PC-9 (cell line): ENCODE data around the gene RIPOR2. TPM values are rescaled to one million over a fixed set of nuclear protein-coding genes. Genes with fewer than 3 reads are reported as not detected.

Source experiments
- Bru-seq: library from RNA; stranded (reverse); fragments of 400-500 nt; gene quantifications from one replicate; lab custom pipeline; 2021; lab: Mats Ljungman, UMichigan
- BruChase-seq, 2 experiments: library from RNA; stranded (reverse); fragments of 400-500 nt; gene quantifications; one replicate each; lab custom pipeline; 2021; lab: Mats Ljungman, UMichigan
- BruUV-seq: library from RNA; stranded (reverse); fragments of 400-500 nt; replicated peaks from 2 replicates; lab custom pipeline; 2021; lab: Mats Ljungman, UMichigan
- CTCF ChIA-PET: fragments of 300-600 bp; sonication (Branson Sonifier 250); formaldehyde crosslinking; loops from one replicate; lab custom pipeline; 2022; ENCODE audit warnings: antibody characterized with exemption; lab: Charles Lee
- POLR2A ChIA-PET: fragments of 300-600 bp; sonication (Branson Sonifier 250); formaldehyde crosslinking; loops from one replicate; lab custom pipeline; 2022; ENCODE audit warnings: antibody characterized with exemption; ENCODE audit not compliant: unreplicated experiment; lab: Charles Lee
- DNase-seq, 2 experiments: peaks; one replicate each; pipeline versions ENCODE4 v3.0.0 to v3.0.0-alpha.2; 2015 to 2022; ENCODE audit warnings: mixed read lengths in 1 of 2
- H2AFZ ChIP-seq: fragments of 200-600 bp; sonication (generic); 2 replicates; pipeline ENCODE4 v1.8.1; 2017; ENCODE audit warnings: antibody characterized with exemption
- H3F3A ChIP-seq: fragments of 200-600 bp; sonication (generic); 2 replicates; pipeline ENCODE4 v1.8.1; 2017; ENCODE audit warnings: antibody characterized with exemption, mild to moderate bottlenecking, low read depth; ENCODE audit not compliant: insufficient read depth
- H3K27ac ChIP-seq: fragments of 200-600 bp; sonication (generic); 2 replicates; pipeline ENCODE4 v1.6.1; 2016; ENCODE audit warnings: mixed run types
- H3K27me3 ChIP-seq: fragments of 200-600 bp; sonication (generic); 2 replicates; pipeline ENCODE4 v1.6.1; 2016; ENCODE audit warnings: low read depth, mixed run types; ENCODE audit not compliant: insufficient read depth
- H3K36me3 ChIP-seq: fragments of 200-600 bp; sonication (generic); 2 replicates; pipeline ENCODE4 v1.6.1; 2016; ENCODE audit warnings: low read depth, mixed run types
- H3K4me1 ChIP-seq: fragments of 200-600 bp; sonication (generic); replicated peaks from 2 replicates; pipeline ENCODE4 v1.6.1; 2016; ENCODE audit warnings: mixed run types; ENCODE audit not compliant: insufficient read depth
- H3K4me2 ChIP-seq: fragments of 200-600 bp; sonication (generic); 2 replicates; pipeline ENCODE4 v1.6.1; 2017; ENCODE audit warnings: mixed run types
- H3K4me3 ChIP-seq: fragments of 200-600 bp; sonication (generic); 2 replicates; pipeline ENCODE4 v1.6.1; 2016; ENCODE audit warnings: mixed run types
- H3K79me2 ChIP-seq: fragments of 200-600 bp; sonication (generic); 2 replicates; pipeline ENCODE4 v1.6.1; 2017; ENCODE audit warnings: low read depth, mixed run types
- H3K9me2 ChIP-seq: fragments of 200-600 bp; sonication (generic); 2 replicates; pipeline ENCODE4 v1.8.1; 2017; ENCODE audit warnings: mild to moderate bottlenecking; ENCODE audit not compliant: insufficient read depth
- H3K9me3 ChIP-seq: fragments of 200-600 bp; sonication (generic); 2 replicates; pipeline ENCODE4 v1.8.1; 2016; ENCODE audit warnings: low read depth; ENCODE audit not compliant: insufficient read depth
- H4K20me1 ChIP-seq: fragments of 200-600 bp; sonication (generic); 2 replicates; pipeline ENCODE4 v1.8.1; 2017; ENCODE audit not compliant: insufficient read depth
- CTCF ChIP-seq: fragments of 200-600 bp; sonication (generic); conservative IDR thresholded peaks from 2 replicates; pipeline ENCODE4 v1.6.1; 2017; ENCODE audit warnings: mixed run types, antibody characterized with exemption, mild to moderate bottlenecking, moderate library complexity
- EZH2 ChIP-seq: fragments of 200-600 bp; sonication (generic); IDR thresholded peaks from 2 replicates; pipeline ENCODE4 v1.8.0; 2017; ENCODE audit warnings: antibody characterized with exemption, low read depth
- intact Hi-C: fragments of 100-400 bp; cut with micrococcal nuclease; formaldehyde crosslinking; loops from one replicate; pipeline ENCODE4 v1.10.0; 2022; ENCODE audit not compliant: unreplicated experiment
- long read RNA-seq: library from polyadenylated mRNA; stranded (forward); transcript quantifications from one replicate; pipeline ENCODE4 v2.0.0, GENCODE V29; 2022
- total RNA-seq: library from RNA; stranded (reverse); gene quantifications from 2 replicates; pipeline ENCODE4 v1.2.3, GENCODE V29; 2021

The RIPOR2 gene, protein sequence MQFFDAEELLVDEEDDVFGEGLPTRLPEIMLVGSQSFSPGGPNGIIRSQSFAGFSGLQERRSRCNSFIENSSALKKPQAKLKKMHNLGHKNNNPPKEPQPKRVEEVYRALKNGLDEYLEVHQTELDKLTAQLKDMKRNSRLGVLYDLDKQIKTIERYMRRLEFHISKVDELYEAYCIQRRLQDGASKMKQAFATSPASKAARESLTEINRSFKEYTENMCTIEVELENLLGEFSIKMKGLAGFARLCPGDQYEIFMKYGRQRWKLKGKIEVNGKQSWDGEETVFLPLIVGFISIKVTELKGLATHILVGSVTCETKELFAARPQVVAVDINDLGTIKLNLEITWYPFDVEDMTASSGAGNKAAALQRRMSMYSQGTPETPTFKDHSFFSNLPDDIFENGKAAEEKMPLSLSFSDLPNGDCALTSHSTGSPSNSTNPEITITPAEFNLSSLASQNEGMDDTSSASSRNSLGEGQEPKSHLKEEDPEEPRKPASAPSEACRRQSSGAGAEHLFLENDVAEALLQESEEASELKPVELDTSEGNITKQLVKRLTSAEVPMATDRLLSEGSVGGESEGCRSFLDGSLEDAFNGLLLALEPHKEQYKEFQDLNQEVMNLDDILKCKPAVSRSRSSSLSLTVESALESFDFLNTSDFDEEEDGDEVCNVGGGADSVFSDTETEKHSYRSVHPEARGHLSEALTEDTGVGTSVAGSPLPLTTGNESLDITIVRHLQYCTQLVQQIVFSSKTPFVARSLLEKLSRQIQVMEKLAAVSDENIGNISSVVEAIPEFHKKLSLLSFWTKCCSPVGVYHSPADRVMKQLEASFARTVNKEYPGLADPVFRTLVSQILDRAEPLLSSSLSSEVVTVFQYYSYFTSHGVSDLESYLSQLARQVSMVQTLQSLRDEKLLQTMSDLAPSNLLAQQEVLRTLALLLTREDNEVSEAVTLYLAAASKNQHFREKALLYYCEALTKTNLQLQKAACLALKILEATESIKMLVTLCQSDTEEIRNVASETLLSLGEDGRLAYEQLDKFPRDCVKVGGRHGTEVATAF
- total RNA-seq, result 0.63 and 0.94 TPM in 2 replicates
- percentile 25 among the genes with signal in this experiment for Bru-seq, nascent RNA
- BruChase-seq, experiment 1, labeled RNA remaining after a 2-hour chase, result percentile 20 among the genes with signal in this experiment
- BruChase-seq, experiment 2, labeled RNA remaining after a 6-hour chase, result percentile 15 among the genes with signal in this experiment
- long read RNA-seq, result 0 reads

DNA sequence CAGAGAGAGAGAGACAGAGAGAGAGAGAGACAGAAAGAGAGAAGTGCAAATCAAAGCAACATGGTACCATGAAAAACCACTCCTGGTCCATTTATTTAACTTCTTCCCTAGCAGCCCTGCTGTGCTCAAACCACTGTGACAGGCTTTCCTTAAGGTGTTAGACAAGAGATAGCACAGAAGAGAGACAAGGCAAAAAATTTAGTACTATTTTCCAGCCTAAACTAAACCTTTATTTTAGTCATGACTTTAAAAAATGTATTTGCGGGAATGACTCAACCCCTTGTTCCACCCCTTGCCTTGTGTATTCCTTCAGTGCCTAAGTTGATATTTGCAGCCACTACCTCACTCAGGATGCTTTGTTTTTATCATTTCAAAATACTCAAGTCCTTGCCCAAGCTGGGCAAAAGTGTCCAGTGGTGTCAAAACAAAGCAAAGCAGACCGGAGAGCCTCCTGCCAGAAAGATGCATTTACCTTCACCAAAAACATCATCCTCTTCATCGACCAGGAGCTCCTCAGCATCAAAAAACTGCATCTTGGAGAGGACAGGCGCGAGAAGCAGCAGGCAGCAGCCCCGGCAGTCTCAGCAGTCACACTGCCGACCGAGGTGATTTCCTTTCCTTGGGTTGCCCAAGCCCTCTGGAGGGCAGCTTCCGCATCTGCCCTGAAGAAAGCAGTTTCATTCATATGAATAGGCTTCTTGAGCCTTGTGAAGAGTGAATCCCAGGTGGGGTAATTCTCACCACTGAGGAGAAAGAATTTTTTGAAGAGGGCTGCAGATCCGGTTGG is at the start of gene RIPOR2:
TSS of gene RIPOR2 (minus strand) at position 595 of the 787 bp plus-strand sequence. CDS start at position 533, 62 bp downstream.
- ChIA-PET CTCF (interaction anchor here (0.7 to 1.1 kb wide), 2 partner anchors 10 to 82 kb away, joined by 5 to 24 read pairs; no protein-coding TSS in a partner anchor), POLR2A (no interaction called here)
- Histone ChIP-seq H3K4me3 (no peak within 1 kb of the TSS), H3K4me1 (peaks cover 19% of the 10 kb centered on the region), H3K36me3 (no peaks in the 10 kb centered on the region), H3K9me3 (no peaks in the 10 kb centered on the region), H3K79me2 (no peaks in the 10 kb centered on the region), H3K4me2 (no peak within 1 kb of the TSS), H3K9me2 (no peaks in the 10 kb centered on the region), H4K20me1 (no peaks in the 10 kb centered on the region), H2AFZ (no peak within 1 kb of the TSS), H3K27ac (no peak within 1 kb of the TSS), H3K27me3 (no peaks in the 10 kb centered on the region), H3F3A (no peaks in the 10 kb centered on the region)
- DNase-seq, result no peak
- intact Hi-C loops, result no loop called here
- TF ChIP-seq EZH2, result no peak
- no peak for TF ChIP-seq CTCF
- no TSS peak for BruUV-seq

GRCh38 chr6:24985323-24985722 is 49.6 kb upstream of the RIPOR2 start:
- no peak for DNase-seq
- Histone ChIP-seq H3K36me3 (no peaks in the 10 kb centered on the region), H3K79me2 (no peaks in the 10 kb centered on the region), H4K20me1 (no peaks in the 10 kb centered on the region), H3F3A (peaks cover 17% of the 10 kb centered on the region; the same call in 1 of the 2 replicates), H3K9me2 (no peaks in the 10 kb centered on the region), H3K4me2 (no peak overlapping the region), H3K4me1 (peaks cover 30% of the 10 kb centered on the region), H3K9me3 (0 out of 2 replicates have a peak, but pooled peaks cover 4% of the 10 kb centered on the region), H3K4me3 (no peak overlapping the region), H3K27me3 (no peaks in the 10 kb centered on the region), H2AFZ (no peak overlapping the region), H3K27ac (no peak overlapping the region)
- TF ChIP-seq EZH2, result no peak
- no TSS peak for BruUV-seq
- intact Hi-C loops, result no loop called here
- ChIA-PET CTCF (no interaction called here), POLR2A (no interaction called here)

- H3K4me2 ChIP-seq, result peak overlapping the region; percentile 31; the same call in 1 of the 2 replicates
Observed at GRCh38 chr6:24982231-24982630, 46.5 kb upstream of the RIPOR2 start.

More at GRCh38 chr6:24982231-24982630, 46.5 kb upstream of the RIPOR2 start:
- BruUV-seq, result no TSS peak
- no peaks in the 10 kb centered on the region for H4K20me1 ChIP-seq
- TF ChIP-seq CTCF (no peak), EZH2 (no peak)
- no peaks in the 10 kb centered on the region for H3K9me2 ChIP-seq
- no peak overlapping the region for H3K4me3 ChIP-seq
- peaks cover 35% of the 10 kb centered on the region for H3K4me1 ChIP-seq
- H3K9me3 ChIP-seq, result no peaks in the 10 kb centered on the region
- intact Hi-C loops, result no loop called here
- H3K27me3 ChIP-seq, result no peaks in the 10 kb centered on the region
- peak overlapping the region; percentile 64 for H3K27ac ChIP-seq
- no peaks in the 10 kb centered on the region for H3K36me3 ChIP-seq
- CTCF ChIA-PET, result interaction anchor here (0.6 to 1.0 kb wide), 3 partner anchors 8 to 176 kb away, joined by 3 read pairs; no protein-coding TSS in a partner anchor
- POLR2A ChIA-PET, result interaction anchor here (0.9 kb wide), 1 partner anchor 9 kb away, joined by 4 read pairs; no protein-coding TSS in a partner anchor
- H3K79me2 ChIP-seq, result no peaks in the 10 kb centered on the region
- peak in 1 of 2 experiments; percentile 74 for DNase-seq
- H3F3A ChIP-seq, result peaks cover 19% of the 10 kb centered on the region; the same call in 1 of the 2 replicates
- no peak overlapping the region for H2AFZ ChIP-seq
